Fibroblast of skin of right quadriceps (primary cell): Measurements from ENCODE around the gene C20orf96.
"Not testable (repeated sequence)": the region's sequence is repeated elsewhere in the genome, so short reads cannot be mapped to it uniquely, and the experiment has no call there.

Experiments
- DNase-seq: peaks from one replicate; pipeline ENCODE4 v3.0.0-alpha.2; 2013

C20orf96 gene

DNA sequence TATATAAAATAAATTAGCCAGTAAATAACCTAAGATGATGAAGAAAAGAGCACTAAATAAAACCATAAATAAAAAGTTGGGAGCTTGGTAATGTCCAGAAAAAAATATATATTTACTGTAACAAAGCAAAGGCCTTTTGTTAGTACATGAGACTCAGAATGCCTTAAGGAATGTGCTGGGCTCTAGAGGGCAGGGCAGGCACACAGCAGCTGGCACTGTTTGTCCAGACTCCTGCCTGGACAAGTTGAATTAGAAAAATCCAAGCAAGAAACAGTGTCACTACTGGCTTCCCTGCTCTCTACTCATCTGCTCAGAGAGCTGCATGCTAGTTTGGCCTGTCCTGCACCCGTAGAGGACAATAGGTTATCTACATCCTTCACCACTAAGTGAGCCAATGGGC, 54.7 kb downstream of the C20orf96 start:
- no peak for DNase-seq

DNA sequence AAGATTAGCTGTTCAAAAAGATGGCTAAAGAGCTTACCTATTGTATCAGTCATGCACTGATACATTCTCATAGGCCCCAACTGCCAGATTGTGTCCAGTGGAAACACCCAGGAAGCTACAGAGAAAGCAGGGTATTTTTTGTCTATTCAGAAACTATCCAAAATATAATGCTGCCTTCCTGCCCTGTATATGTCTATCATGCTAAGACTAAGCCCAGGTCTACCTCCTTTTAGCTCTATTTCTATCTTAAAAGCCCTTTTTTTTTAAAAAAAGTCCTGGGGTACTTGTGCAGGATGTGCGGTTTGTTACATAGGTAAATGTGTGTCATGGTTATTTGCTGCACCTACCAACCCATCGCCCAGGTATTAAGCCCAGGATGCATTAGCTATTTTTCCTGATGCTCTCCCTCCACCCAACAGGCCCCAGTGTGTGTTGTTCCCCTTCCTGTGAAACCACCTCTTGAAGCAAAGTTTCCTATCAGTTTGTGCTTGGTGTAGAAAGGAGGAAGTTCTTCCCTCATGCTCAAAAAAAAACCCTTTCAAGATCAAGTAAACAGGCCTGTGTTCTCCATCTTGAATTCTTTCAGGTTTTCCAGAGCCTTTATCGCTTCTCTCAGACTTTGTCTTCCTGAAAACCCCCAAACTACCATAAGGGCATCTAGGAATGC, 63.0 kb downstream of the C20orf96 start:
- no peak for DNase-seq

- no peak for DNase-seq
Measured at GRCh38 chr20:226958-227357, 63.6 kb downstream of the C20orf96 start, which contains the start of gene DEFB129. TSS of gene DEFB129 (plus strand) at chr20:227258. CDS start at chr20:227289, 31 bp downstream.

DNA sequence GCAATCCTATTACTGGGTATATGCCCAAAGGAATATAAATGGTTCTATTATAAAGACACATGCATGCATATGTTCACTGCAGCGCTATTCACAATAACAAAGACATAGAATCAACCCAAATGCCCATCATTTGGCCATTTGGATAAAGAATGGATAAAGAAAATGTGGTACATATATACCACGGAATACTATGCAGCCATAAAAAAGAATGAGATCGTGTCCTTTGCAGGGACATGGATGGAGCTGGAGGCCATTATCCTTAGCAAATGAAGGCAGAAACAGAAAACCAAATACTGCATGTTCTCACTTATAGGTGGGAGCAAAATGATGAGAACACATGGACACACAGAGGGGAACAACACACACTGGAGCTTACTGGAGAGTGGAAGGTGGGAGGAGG, 64.7 kb downstream of the C20orf96 start:
- DNase-seq: not testable (repeated sequence)

DNA sequence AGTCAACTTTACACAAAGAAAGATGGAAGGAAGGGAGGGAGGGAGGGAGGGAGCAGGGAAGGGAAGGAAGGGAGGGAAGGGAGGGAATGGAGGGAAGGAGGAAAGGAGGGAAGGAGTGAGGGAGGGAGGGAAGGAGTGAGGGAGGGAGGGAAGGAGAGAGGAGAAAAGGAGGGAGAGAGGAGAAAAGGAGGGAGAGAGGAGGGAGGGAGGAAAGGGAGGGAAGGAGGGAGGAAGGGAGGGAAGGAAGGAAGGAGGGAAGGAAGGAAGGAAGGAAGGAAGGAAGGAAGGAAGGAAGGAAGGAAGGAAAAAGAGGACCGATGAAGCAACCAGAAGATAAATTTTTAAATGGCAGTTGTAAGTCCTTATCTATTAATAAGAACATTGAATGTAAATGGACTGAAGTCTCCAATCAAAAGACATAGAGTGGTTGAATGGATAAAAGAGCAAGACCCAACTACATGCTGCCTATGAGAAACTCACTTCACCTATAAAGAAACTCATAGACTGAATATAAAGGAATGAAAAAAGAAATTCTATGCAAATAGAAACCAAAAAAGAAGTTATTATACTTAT, 69.2 kb downstream of the C20orf96 start:
- no peak for DNase-seq
